Esophagus muscularis mucosa (tissue), 3 donors: ENCODE measurements around the gene ERMARD.

Experiments
- POLR2A ChIP-seq: fragments of 450-650 bp; IDR thresholded peaks from one replicate; pipeline ENCODE4 v1.6.1; 2017; ENCODE audit warnings: antibody characterized with exemption, moderate library complexity, mild to moderate bottlenecking, low read depth
- POLR2AphosphoS5 ChIP-seq, 2 donors: sonication (generic); formaldehyde crosslinking; IDR thresholded peaks; one replicate each; pipeline ENCODE4 v1.6.1; 2017; ENCODE audit warnings: antibody characterized with exemption in 2 of 2
- TF ChIP-seq, protein P1 (sequence below), 3 experiments: fragments of 200-600 bp in 2 of 3; fragments of 450-650 bp in 1 of 3; sonication (generic) in 2 of 3; IDR thresholded peaks; one replicate each; pipeline ENCODE4 v1.5.1; 2017 to 2019; ENCODE audit warnings: antibody characterized with exemption in 3 of 3, mild to moderate bottlenecking in 2 of 3, moderate library complexity in 1 of 3

DNA sequence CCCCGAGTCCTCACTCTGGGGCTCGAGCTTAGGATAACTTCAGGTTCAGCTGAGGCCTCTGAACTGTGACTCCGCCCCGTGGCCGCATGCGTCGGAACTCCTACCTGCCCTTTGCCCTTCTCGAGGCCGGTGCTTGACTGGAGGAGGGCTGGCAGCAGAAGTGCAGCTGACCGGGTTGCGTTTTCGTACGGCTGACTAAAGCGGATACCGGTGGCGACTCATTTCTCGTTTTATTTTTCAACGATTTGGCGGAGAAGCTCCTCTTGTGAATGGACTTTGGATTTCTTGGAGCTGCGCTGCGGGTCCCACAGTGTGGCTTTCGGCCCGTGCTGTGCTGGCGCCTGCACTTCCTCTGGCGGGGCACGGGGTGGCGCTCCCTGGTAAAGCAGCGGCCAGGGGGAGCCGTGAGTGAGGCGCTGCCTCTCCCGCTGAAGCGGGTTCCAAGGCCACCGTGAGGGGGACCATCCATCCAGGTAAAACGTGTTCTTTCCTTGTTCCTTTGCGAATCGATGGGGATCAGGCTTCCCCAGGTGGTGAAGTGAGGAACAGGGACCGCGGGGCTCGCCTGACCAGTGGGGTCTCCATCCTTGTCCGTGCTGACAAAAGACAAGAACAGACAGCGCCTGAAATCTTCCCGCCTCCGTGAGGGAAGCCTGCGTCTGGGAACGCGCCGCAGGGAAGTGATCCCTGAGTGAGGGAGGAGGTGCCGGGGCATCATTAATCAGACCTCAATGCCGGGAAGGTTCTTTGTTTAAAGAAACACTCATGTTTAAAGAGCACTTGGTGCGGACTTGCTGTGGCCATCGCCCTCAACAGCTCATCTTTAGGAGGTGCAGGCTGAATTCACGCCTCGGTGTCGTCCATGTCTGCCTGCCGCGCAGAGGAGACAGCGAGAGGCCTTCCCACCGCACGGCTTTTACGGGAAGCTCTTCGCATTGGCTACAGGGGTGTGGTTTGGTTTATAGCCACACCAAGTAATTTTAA, 38.8 kb downstream of the ERMARD start:
- TF ChIP-seq, protein P1, sequence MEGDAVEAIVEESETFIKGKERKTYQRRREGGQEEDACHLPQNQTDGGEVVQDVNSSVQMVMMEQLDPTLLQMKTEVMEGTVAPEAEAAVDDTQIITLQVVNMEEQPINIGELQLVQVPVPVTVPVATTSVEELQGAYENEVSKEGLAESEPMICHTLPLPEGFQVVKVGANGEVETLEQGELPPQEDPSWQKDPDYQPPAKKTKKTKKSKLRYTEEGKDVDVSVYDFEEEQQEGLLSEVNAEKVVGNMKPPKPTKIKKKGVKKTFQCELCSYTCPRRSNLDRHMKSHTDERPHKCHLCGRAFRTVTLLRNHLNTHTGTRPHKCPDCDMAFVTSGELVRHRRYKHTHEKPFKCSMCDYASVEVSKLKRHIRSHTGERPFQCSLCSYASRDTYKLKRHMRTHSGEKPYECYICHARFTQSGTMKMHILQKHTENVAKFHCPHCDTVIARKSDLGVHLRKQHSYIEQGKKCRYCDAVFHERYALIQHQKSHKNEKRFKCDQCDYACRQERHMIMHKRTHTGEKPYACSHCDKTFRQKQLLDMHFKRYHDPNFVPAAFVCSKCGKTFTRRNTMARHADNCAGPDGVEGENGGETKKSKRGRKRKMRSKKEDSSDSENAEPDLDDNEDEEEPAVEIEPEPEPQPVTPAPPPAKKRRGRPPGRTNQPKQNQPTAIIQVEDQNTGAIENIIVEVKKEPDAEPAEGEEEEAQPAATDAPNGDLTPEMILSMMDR (IDR thresholded peaks at IDR 0.05), result peak in 2 of 3 experiments; percentile 95 to 97
- TF ChIP-seq POLR2AphosphoS5 (IDR thresholded peaks at IDR 0.05) (peak; percentile 23 to 61), POLR2A (no peak)
